Astrocyte of the cerebellum (primary cell): Measurements from ENCODE around the gene SKAP1.

ENCODE experiments used
- DNase-seq: peaks from one replicate; pipeline ENCODE4 v3.0.0-alpha.2; 2011; ENCODE audit warnings: low read depth
- H3K4me3 ChIP-seq: 2 replicates; pipeline ENCODE4 v1.5.1; 2011; ENCODE audit warnings: mild to moderate bottlenecking, low read depth, low read length, moderate library complexity
- CTCF ChIP-seq: IDR thresholded peaks from 2 replicates; pipeline ENCODE4 v1.5.1; 2012; ENCODE audit warnings: low read length, low read depth, moderate library complexity, mild to moderate bottlenecking; ENCODE audit errors: missing control alignments
- in situ Hi-C: cut with HindIII; loops from 2 replicates; pipeline ENCODE4 v1.10.0; 2017; ENCODE audit warnings: low sequenced_read_pairs

SKAP1 gene

GRCh38 chr17:48131216-48131824, 298.7 kb downstream of the SKAP1 start:
- no peak overlapping the region for H3K4me3 ChIP-seq
- peak; percentile 48 for DNase-seq
- peak; percentile 88 for TF ChIP-seq CTCF
- in situ Hi-C loops: no loop called here

GRCh38 chr17:48129981-48130380, 300.0 kb downstream of the SKAP1 start:
- no peak for TF ChIP-seq CTCF
- no peak for DNase-seq
- no peak overlapping the region for H3K4me3 ChIP-seq
- in situ Hi-C loops: no loop called here

- no peak overlapping the region for H3K4me3 ChIP-seq
- no peak for DNase-seq
- no peak for TF ChIP-seq CTCF
- in situ Hi-C loops: no loop called here
Measured at GRCh38 chr17:48128400-48128799, 301.6 kb downstream of the SKAP1 start.

- no peak for DNase-seq
- no peak for TF ChIP-seq CTCF
- no peak overlapping the region for H3K4me3 ChIP-seq
- in situ Hi-C loops: no loop called here
Measured at GRCh38 chr17:48127371-48128051, 302.5 kb downstream of the SKAP1 start.

GRCh38 chr17:48126532-48126850, 303.5 kb downstream of the SKAP1 start:
- in situ Hi-C loops: no loop called here
- DNase-seq: no peak
- TF ChIP-seq CTCF: no peak
- H3K4me3 ChIP-seq: no peak overlapping the region

- no peak for TF ChIP-seq CTCF
- no peak overlapping the region for H3K4me3 ChIP-seq
- no peak for DNase-seq
- in situ Hi-C loops: no loop called here
Measured at GRCh38 chr17:48125829-48126531, 304.0 kb downstream of the SKAP1 start.
